SKM-1 treated with dmso at 0.1 percent for 144 hours (cell line): ENCODE measurements around the gene HOXA10.
A peak's percentile ranks its signal among the peaks of the same experiment; 100 is the strongest.

Experiments
- DNase-seq: peaks from one replicate; lab custom pipeline; 2025; ENCODE audit not compliant: unreplicated experiment; lab: John Stamatoyannopoulos, UW

Gene HOXA10

DNA sequence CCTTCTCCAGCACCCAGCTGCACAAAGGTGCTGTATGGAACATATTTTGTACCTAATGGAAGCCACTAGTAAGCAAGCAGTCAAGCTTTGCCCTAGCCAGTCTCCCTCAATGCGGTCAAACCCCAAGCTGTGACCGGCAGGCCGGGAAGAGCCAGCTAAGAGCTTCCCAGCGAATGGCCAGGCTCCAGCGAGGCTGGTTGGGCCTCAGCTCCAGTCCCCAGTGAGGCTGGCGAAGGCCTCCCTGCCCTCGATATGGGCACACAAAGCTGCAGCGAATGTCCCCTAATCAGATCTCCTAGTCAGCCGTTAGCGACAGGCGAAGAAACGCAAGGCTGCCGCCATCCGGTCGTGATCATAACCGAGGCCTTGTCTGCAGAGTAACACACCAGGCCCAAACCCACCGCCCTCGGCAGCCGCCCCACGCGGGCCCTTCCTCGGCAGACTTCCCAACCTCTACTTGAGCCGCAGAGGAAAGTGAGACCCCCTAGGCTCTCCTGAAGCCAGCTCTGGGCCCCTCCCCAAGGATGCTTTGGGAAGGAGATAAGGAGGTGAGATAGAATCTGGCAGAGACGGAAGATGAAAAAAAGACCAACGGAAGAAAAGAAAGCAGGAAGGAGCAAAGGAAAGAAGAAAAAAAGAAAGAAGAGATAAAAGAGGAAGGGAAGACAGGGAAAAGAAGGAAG lies 5.7 kb downstream of the HOXA10 start:
- DNase-seq, result peak; percentile 51

DNA sequence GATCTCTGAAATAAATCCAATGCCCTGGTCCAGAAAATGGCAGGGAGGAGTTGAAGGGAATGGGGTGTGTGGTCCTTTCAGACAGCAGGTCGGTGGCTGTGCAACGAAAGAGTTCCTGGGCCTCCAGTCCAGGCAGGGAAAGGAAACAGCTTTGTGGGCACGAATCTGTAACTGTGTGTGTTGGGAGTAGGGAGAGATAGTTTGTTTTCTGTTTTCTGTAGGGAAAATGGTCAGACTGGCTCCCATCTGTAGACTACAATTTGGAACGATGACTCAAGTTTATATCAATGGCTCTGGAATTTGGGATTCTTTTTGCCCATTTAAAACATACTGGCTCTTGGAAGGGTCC lies 6.2 kb downstream of the HOXA10 start:
- no peak for DNase-seq

DNA sequence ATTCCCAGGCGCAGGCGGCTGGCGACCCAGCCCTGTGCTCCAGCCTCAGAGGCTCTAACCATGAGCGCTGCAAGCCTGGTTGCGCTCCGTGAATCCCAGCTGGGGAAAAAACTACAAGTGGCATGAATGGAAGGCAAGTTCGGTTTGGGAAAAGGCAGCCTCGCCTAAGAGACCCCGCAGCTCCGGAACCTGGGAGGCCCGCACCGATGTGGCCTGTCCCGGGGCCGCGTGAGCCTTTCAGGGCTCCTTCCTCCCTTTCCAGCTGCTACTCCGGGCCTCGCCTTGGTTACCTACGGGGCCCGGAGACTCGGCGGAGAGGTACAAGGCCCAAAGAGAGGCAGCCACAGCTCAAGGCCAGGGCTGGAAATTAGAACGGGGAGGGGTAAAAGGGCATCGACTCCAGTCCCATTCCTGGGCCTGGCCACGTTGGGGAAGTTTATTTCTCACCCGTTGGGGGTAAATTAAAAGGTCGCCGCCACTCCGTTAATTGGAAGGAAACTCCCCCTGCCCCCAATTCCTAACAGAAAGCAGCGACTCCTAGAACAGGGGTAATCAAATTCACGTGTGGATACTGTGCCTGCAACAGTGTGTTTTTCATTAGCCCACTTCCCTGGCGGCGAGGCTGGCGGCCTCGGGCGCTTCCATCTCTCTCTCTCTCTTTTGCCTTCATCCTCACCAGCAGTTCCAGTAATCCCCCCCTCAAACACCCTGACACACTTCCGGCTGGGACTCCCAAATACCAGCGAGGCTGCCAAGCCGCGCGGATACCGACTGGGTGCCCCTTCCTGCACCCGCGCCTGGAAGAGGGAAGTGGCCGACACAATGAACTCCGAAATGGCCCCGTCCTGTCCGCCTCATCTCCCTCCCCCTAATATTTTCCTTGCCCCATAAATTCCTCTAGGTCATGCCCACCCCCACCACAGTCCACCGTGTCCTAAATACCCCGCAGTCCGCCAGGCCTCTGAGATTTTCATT lies 7.3 kb downstream of the HOXA10 start:
- peak; percentile 54 for DNase-seq

DNA sequence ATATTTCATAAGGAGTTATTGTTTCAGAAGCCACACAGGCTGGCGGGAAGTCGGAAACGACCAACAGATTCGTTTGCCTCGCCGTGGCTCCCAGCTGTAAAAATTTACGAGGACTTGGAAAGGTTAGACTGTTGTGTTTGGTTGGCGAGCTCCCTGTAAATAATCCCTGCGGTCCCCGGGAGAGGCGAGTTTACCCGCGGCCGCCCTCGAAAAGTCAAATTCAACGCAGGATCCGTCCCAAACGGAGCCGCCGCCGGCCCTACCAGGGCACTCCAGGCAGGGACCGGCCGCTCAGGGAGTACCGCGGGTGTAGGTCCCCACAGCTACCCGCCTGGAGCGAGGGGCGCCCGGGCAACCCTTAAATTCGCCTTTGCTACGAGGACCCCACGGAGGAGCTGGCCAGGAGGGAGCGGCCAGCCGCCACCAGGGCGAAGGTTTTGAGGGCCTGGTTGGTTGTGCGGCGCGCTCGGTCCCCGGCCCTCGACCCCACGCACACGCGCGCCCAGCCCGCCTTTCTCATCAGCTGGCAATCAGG lies 8.1 kb downstream of the HOXA10 start:
- no peak for DNase-seq

DNA sequence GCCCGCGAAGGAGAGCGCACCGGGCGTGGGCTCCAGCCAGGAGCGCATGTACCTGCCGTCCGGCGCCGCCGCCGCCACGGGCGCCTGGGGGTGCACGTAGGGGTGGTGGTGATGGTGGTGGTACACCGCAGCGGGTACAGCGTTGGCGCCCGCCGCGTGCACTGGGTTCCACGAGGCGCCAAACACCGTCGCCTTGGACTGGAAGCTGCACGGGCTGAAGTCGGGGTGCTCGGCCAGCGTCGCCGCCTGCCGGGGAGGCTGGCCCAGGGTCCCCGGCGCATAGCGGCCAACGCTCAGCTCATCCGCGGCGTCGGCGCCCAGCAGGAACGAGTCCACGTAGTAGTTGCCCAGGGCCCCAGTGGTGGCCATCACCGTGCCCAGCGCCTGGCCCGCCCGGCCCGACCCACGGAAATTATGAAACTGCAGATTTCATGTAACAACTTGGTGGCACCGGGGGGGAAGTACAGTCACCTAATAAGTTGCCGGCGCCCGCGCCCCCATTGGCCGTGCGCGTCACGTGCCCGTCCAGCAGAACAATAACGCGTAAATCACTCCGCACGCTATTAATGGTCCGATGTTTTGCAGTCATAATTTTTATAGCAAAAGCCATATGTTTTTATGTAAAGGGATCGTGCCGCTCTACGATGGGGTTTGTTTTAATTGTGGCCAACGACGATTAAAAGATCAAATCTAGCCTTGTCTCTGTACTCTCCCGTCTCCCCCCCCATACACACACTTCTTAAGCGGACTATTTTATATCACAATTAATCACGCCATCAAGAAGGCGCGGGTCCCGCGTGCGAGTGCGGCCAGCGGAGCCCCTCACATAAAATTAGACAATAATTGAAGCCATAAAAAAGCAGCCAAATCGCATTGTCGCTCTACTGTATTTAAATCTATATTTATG lies 8.8 kb downstream of the HOXA10 start, which contains the start of gene HOXA9:
Gene HOXA9 (minus strand): TSS at position 449 of the 907 bp plus-strand sequence. CDS start 80 bp downstream, at position 369.
- DNase-seq, result peak; percentile 83

DNA sequence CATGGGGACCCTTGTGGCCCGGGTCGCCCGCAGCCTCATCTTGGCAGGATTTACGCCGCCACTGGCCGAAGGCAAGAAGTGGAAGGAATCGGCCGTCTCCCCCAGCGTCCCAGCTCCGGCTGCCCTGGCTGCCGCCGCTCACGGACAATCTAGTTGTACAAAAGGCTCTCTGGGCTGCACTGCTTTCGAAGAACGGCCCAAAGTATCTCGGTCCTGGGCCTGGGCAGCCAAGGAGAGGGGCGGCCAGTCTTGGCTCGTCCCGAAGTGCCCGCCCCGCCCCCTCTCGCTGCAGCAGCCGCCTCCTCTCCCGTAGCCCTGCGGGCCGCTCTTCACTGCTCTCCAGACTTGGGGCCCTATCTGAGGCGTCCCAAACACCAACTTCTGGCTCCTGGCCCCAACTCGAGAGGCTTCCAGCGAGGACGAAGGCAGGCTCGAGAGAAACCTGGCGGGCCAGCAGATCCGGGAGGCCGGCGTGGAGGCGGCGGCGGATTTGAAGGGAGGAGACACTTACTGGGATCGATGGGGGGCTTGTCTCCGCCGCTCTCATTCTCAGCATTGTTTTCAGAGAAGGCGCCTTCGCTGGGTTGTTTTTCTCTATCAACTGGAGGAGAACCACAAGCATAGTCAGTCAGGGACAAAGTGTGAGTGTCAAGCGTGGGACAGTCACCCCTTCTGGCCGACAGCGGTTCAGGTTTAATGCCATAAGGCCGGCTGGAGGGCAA lies 9.6 kb downstream of the HOXA10 start:
- DNase-seq, result no peak

DNA sequence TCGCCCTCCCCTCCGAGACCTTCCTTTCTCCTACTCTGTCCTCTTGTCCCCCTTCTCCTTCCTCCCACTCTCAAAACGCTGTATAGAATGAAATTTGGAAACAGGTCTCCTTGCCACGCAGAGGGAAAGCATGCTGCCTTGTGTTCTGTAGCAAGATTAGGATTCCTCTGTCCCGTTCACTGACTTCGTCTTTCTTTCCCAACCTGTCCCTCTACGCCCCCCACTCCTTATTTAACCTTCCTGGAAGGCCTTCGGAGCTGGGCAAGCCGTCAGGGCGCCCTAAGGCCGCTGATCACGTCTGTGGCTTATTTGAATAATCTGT lies 10.1 kb downstream of the HOXA10 start:
- DNase-seq, result no peak

DNA sequence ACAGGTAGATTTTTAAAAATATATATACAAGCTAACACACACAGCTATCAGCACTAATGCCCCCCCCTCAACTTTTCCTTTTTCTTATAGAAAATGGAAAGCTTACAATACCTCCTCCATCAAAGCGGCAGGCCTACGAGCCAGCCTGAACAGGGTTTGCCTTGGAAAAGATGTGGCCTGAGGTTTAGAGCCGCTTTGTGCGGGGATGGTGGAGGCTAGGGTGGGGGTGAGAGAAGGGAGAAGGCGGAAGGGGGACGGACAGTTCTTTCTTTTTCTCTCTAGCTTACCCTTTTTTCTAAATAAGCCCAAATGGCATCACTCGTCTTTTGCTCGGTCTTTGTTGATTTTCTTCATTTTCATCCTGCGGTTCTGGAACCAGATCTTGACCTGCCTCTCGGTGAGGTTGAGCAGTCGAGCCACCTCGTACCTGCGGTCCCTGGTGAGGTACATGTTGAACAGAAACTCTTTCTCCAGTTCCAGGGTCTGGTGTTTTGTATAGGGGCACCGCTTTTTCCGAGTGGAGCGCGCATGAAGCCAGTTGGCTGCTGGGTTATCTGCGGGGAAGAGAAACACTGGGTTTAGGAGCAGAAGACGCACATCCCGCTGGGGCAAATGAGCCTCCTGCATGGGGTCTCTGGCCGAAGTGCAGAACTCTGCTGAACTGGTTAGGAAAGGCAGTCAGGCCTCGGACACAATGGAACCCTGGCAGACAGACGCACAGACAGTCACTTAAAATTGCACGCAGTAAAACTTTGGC lies 10.7 kb downstream of the HOXA10 start:
- no peak for DNase-seq

DNA sequence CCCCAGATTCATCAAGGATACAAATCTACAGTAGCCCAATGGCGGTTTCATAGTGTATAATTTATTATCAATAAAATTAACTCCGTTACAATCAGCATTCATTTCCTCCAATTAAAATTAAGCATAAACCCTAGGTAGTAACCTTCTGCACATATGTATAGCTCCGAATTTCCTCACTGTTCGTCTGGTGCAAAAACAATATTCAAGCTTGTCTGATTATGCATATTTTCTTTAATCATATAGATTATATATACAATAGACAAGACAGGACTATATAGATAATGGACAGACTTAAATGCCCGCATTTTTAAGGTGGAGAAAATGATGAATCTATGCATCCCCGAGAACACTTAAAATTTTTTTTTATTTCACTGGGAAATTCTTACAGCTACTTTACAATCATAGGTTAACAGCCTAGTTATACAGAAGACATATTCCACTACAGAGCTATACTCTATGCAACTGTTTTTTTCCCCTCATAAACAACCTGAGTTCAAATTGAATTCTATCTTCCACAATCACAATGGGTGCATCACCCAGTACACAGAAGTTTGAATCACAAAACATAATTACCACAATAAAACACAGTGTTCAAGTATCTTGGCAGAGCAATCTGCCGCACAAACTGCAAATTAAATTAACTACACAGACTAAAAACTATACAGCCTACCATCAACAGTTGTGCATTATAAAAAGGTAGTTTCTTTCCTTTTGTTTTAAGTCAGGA lies 11.4 kb downstream of the HOXA10 start:
- no peak for DNase-seq

DNA sequence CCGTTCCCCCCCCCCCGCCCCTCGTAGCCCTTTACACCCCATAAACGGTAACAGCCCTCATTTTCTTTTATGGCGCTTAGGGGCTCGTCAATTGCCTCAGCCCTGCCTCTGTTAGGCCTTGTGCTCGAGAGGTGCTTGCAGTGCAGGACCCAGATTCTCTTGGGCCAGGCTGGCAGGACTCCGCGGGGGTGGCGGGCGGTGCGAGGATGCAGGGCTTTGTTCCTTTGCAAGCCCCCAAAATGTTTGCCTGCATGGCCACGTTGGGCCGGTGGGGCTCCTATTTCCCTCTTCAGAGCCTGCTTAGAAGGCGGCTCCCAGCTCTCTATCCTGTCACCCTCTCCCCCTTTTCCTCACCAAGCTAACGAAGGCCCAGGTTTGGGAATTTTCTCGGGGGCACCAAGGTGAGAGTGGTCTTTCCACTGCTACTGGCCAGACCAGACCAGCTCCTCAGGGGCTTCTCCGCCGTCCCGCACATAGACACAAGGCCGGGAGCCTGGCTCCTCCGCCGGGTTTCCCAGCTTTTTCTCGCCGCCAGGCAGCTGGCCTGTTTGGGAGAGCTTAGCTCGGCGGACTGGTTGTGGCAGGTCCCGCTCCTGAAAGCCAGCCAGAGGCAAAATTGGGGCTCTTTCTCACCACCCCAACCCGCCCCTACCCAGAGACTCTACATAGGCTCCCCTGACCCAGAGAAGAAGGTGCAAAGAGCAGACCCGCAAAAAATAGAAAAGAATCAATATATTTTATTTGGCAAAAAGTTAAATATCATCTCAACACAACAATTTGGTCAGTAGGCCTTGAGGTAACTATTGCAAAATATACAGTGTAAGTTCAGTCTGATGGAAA lies 12.2 kb downstream of the HOXA10 start:
- no peak for DNase-seq

DNA sequence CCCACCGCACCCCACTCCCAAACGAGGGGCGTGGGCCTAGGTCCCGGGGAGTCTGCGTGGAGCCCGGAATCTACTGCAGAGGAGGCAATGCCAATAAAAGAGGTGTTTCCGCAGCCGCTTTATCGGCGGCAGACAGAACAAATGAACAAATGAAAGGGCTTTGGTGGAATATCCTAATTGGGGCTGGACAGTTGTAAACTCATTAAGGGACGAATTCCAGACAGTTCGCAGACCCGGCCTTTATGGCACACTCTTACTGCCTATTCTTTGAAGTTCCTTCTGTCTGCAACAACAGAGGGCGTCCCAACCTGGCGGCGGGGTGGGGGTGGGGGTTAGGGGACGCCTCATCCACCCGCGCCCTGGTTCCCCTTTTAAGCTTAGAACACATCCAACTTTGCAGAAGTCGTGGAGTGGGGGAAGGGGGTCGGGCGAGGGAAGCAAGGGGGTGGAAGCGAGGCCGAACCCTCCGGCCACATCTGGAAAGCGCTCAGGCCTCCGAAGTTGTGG lies 12.9 kb downstream of the HOXA10 start:
- peak; percentile 69 for DNase-seq

DNA sequence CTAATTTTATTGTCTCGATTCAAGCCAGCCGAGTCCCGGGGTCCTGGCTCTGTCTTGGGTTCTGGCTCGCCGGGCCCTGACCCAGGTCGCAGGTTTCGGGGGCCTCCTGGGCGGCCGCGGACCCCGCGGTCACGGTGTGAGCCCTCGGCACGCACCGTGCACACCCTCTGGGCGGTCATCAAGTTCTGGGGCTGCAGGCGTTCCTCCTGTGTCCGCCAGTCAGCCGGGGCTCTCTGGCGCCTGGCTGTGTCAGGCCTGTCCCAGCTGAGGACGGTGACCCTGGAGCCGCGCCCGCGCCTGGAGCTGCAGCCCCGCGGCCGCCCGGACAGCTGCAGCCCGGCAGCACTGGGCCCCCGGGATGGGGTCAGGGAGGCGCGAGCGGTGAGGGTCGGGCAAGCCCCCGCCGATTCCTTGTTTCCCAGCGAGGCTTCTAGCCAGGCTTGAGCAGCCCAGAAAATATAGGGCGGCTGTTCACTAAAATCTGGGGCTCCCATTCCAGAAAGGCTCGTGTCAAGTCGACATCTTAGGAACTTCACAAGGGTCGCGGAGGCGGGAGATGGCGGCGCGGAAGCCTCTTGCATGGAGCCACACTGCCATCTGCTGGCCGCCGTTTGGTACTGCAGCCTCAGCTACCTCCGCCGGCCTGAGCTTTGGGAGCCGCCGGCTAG lies 13.4 kb downstream of the HOXA10 start:
- peak; percentile 66 for DNase-seq

DNA sequence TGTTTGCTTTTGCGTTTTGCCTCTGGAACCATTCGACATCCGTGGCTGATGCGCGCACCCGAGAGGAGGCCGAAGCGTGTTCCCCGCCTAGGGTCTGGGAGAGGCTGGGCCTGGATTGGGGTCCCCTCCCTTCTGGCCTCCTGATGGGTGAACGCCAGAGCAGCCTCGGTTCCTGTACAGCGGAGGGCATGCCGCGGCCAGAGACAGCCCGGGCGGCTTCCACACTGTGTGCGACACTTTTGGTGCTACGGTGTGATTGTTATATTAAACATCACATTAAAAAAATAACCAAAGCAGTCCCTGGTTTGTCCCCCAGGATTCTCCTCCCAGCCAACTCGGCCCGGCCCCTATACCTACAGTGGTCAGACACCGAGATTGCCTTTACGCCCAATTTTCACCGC lies 14.0 kb downstream of the HOXA10 start:
- no peak for DNase-seq

DNA sequence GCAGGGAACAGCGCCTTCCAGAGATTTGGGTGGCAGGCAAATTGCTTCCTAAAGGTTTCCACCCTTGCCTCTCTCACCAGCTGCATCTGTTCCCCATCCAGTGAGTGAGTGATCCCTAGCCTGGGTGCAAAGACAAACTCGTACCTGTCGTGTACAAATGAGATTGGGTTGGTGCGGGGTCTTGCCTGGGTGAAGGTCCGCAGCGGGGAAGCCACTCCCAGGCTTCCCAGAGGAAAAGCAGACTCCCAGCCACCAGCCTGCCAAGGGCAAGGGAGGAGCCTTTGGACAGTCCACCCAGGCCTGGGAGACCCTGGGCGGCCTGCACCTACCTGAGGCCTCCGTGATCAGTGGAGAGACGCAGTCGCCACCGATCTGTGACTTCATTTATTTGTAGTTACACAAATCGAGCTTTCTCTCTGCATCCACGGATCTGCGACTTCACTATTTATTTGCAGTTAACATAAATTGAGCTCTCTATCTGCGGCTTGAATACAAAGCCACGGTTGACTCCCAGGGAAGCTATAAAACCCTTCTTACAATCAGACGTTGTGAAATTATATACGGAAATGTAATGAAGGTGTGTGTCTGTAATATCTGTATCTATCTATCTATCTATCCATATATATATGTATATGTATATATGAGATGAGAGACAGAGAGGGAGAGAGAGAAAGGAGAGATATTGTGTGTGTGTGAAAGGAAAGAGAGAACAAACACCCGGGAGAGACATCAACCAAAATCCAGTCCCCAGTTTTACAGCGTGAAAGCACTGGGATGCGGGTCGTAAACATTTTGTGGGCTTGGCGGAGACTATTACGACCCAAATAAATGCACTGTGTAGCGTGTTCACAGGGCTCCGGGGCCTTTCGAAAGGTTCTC lies 14.6 kb downstream of the HOXA10 start:
- no peak for DNase-seq

DNA sequence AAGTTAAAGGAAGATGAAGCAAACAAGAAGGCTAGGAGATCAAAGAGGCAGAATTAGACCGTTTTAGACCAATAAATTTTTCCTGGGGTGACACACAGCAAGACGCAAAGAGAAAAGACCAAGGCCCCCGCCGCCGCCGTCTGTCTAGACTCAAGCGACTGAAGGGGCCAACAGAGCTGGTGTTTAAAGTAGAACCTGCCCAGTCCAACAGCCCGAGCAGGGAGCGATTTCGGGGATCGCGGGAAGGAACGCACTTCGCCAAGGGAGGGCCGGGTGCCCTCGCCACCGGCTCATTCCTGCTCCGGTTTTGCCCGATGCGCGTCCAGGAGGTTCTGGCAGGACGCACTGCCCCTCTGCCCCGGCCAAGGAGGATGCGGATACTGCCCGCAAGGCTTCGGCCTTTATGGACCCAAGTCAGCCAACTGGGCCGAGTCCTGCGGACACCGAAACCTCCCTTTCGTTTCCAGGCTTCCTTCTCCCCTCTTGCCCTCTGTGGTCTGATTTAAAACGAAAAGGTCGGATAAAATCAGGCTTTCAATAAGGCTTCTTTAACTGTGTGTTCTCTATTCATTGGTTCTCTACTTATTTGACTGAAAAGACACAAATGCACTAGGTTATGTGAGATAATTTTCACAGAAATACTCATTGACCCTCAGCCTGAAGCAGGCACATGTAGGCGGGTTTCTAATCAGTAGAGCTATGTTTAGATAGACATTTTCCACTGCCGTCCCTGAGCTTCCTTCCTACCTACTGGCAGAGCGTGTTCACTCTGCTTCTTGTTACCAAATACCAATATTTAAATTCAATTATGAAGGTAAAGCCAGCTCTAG lies 15.5 kb downstream of the HOXA10 start:
- no peak for DNase-seq
